HG03342 (cell line): ENCODE data around the gene NECTIN2.
A peak's percentile ranks its signal among the peaks of the same experiment; 100 is the strongest.

Source experiments
- ATAC-seq: cut with Tn5 transposase; IDR thresholded peaks from one replicate; pipeline ENCODE4 v1.9.1; 2021; ENCODE audit warnings: mild to moderate bottlenecking, moderate library complexity; ENCODE audit not compliant: unreplicated experiment

Gene NECTIN2

DNA sequence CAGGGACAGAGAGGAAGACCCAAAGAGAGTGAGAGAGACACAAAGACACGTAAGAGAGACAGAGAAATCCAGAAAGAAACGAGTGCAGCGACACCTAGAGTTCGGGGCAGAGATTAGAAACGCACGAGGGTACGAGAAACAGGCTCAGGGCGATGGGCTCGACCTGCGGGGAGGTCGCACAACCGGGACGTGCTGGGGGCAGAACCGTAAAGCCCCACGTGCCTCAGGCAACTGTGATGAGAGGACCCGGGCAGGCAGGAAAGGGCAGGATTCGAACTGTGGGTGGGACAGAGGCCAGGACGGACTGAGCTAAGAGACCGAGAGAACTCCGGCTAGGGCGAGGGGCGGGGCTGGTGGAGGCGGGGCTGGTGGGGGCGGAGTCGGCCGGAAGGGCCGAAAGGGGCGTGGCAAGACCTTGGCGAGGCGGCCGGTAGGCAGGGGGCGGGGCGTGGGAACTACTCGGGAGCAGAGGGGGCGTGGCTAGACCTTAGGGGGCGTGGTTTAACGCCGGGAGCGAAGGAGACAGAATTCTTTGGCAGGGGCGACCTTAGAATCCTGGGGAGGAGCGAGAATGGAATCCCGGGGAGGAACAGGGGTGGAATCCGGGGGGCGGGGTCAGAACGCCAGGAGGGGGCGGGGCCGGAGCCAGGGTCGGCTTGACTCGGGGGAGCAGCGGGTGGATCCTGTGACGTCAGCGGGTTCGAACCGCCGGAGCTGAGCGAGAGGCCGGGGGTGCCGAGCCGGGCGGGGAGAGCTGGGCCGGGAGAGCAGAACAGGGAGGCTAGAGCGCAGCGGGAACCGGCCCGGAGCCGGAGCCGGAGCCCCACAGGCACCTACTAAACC, at the start of gene NECTIN2:
NECTIN2 (plus strand) TSS at position 686 of the 843 bp plus-strand sequence. CDS start 229 bp downstream, outside the sequence.
- ATAC-seq: no peak

DNA sequence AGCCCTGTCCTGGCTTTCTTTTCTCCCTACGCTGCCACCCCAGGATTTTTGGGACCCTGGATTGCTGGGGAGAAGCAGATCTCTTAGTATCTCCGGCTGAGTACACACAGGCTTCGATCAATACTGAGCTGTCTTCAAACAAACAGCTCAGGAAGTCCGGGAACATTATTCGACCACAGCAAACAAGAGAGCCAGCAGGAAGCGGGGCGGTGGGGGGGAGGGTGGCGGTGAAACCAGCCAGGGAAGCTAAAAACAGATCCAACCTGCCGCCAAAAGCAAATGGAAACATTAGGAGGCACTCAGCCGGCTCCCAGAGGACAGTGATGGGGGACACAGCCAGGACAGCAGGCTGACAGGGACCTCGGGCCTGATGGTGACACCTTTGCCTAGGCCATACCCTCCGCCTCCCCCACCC, 49.4 kb upstream of the NECTIN2 start:
- ATAC-seq: no peak

DNA sequence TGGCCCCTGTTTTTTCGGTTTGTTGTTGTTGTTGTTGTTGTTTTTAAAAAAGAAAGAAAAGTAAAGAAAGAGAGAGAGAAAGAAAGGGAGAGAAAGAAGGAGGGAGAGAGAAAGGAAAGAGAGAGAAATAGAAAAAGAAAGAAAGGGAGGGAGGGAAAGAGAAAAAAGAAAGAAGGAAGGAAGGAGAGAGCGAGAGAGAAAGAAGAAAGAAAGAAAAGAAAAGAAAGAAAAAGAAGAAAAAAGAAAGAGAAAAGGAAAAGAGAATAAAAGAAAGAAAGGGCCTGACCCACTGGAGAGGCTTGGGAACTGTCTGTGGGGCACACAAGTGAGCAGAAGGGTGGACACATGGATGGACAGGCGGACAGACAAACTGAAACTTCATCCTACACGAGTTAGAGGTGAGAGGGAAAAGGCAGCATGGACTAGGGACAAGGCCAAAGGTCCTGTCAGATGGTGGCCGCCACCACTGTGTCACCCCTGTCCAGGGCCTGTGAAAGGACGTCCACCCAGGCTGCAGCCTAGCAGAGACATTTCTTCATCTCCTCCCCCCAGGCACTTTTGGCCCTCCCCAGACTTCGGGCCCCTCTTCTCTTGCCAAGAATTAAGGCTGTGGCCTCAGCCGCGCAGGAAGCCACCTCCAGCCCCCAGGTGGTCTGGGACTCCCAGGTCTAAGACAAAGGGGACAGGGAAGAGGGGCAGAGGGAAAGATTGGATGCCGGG, 46.3 kb upstream of the NECTIN2 start:
- no peak for ATAC-seq

- peak; percentile 64 for ATAC-seq
Observed at GRCh38 chr19:44800461-44800860, 45.6 kb upstream of the NECTIN2 start.

DNA sequence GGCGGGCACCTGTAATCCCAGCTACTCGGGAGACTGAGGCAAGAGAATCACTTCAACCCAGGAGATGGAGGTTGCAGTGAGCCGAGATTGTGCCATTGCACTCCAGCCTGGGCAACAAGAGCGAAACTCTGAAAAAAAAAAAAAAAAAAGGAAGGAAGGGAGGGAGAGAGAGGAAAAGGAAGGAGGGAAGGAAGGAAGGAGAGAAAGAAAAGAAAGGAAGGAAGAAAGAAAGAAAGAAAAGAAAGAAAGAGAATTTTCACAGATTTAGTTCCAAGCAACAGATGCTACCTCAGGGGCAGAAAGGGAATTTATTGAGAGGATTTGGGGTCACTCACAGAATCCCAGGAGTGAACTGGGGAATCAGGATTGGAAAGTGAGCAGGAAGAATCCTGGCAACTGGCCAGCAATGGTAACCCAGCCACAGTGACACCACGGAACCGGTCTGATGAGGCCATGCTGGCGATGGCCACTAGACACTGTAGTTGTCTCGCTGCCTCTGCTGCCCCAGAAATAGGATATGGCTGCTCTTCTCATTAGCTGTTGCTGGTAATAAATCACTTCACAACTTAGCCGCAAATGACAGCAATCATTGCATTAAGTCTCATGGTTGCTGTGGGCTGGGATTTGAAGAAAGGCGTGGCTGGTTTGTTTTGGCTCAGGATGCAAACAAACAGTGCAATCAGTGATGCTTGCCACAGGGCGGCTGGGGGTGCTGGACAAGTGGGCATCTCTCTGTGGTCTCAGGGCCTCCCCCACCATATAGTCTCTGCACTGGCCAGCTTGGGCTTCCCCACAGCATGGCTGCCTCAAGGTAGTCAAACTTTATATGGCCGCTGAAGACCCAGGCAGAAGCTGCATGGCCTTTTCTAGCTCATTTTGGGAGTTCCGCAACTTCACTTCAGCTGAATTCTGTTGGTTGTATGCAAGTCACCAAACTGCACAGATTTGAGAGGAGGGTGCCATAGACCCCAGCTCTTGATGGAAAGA, 42.4 kb upstream of the NECTIN2 start:
- no peak for ATAC-seq

DNA sequence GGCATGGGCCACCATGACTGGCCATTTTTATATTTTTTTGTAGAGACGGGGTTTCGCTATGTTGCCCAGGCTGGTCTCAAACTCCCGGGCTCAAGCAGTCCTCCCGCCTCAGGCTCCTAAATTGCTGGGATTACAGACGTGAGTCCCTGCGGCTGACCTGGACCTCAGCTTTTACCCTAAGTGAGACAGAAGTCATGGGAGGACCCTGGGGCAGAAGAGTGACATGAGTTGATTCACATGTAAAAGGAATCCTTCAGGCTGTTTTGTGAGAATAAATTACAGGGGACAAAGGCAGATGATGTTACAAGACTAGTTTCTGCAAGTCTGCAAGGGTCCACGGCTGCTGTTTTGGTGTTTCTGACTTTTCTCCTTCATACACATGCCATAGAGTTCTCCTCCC, 39.8 kb upstream of the NECTIN2 start:
- no peak for ATAC-seq

DNA sequence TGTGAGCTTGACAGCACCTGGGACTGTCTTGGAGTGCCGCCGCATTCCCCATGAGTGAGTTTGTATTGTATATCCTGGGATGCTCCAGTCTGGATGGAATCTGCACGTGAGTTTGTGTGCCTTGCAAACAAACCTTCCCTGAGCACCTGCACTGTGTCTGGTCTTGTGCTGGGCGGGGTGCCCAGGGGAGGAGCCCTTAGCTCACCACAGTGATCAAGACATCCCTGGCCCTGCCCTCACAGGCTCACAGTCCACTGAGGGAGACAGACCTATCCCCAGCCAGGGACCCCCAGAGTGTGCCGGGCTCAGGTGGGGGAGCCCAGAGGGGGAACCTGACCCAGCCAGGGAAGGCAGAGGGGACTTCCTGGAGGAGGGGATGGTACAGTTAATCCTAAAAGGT, 38.9 kb upstream of the NECTIN2 start:
- ATAC-seq: no peak

GRCh38 chr19:44807652-44808462, 38.2 kb upstream of the NECTIN2 start:
- ATAC-seq: no peak

GRCh38 chr19:44808463-44809371, 37.4 kb upstream of the NECTIN2 start, which contains the start of gene BCAM:
TSS of gene BCAM (plus strand) at chr19:44809103. CDS start at chr19:44809125, 22 bp downstream.
- ATAC-seq: no peak

DNA sequence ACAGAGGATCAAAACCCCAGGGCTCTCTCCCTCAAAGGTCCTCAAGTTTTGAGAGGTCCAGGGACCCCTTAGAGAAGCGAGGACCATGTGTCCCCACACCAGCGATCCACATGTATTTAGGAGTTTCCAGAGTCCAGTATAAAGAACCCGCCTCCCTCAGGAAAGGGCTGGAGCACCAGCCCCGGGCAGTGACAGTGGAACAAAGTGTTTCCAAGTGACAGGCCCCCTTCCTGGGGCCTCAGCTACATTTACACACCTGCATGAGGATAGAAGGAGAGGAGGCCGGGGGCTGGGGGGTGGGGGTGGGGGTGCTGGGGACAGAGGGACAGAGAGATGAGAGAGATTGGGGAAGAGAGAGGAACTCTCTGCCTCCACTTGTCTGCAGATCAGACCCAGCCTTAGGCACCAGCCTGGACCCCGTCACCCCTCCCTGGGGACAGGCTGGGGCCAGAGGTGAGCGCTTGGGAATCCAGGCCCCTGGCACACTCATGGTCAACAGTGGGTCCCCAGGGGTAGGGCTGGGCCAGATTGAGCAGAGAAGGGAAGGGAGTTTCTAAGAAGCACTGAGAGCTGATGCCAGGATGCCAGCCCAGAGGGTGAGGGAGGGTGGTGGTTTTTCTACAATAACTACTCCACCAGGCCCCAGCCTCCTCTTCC, 36.4 kb upstream of the NECTIN2 start:
- ATAC-seq: no peak

- ATAC-seq: no peak
Observed at GRCh38 chr19:44810234-44811121, 35.6 kb upstream of the NECTIN2 start.

- no peak for ATAC-seq
Observed at GRCh38 chr19:44811122-44811419, 35.0 kb upstream of the NECTIN2 start.

DNA sequence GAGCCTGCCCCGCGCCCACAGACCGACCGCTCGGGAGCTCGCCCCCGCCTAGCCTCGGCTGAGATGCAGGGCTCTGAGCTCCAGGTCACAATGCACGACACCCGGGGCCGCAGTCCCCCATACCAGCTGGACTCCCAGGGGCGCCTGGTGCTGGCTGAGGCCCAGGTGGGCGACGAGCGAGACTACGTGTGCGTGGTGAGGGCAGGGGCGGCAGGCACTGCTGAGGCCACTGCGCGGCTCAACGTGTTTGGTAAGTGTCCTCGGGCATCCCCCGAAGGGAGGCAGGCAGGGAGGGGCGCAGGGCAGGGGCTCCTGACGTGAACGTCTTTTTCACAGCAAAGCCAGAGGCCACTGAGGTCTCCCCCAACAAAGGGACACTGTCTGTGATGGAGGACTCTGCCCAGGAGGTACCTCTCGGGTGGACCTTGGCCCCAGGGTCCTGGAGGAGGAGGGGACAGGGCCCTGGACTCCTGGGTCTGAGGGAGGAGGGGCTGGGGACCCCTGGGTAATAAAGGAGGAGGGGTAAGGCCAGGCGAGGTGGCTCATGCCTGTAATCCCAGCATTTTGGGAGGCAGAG, 33.9 kb upstream of the NECTIN2 start:
- no peak for ATAC-seq

GRCh38 chr19:44813070-44813840, 32.8 kb upstream of the NECTIN2 start:
- ATAC-seq: no peak

GRCh38 chr19:44813841-44814470, 32.1 kb upstream of the NECTIN2 start:
- ATAC-seq: no peak

DNA sequence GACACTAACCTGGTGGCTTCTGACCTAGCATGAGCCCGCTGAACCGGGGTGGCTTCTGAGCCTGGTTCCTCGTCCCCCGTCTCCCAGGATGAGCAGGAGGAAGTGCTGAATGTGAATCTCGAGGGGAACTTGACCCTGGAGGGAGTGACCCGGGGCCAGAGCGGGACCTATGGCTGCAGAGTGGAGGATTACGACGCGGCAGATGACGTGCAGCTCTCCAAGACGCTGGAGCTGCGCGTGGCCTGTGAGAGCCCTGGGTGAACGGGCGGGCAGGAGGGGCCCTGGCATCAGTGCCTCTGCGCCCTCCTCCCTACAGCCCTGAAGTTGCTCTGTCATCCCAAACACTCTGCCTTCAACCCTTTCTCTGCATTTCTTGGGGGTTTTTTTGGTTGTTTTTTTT, 31.6 kb upstream of the NECTIN2 start:
- no peak for ATAC-seq
